PC-3 (cell line): ENCODE measurements around the gene TOMM70. TPM values are rescaled to one million over a fixed set of nuclear protein-coding genes. Genes with fewer than 3 reads are reported as not detected.
A peak's percentile ranks its signal among the peaks of the same experiment; 100 is the strongest.

Experiments used
- ATAC-seq: fragments of 200-7000 bp; cut with Tn5 transposase; 2 replicates; pipeline ENCODE4 v1.9.1; 2020; ENCODE audit warnings: mild to moderate bottlenecking, moderate library complexity
- BruUV-seq: library from RNA; stranded (reverse); fragments of 400-500 nt; replicated peaks from 2 replicates; lab custom pipeline; 2021; lab: Mats Ljungman, UMichigan
- CTCF ChIA-PET: fragments of 300-600 bp; sonication (Branson Sonifier 250); formaldehyde crosslinking; loops from one replicate; lab custom pipeline; 2022; ENCODE audit warnings: antibody characterized with exemption; lab: Charles Lee
- POLR2A ChIA-PET: fragments of 300-600 bp; sonication (Branson Sonifier 250); formaldehyde crosslinking; loops from one replicate; lab custom pipeline; 2022; ENCODE audit warnings: antibody characterized with exemption; ENCODE audit not compliant: unreplicated experiment; lab: Charles Lee
- DNase-seq: peaks from one replicate; pipeline ENCODE4 v3.0.0-alpha.2; 2015
- H2AFZ ChIP-seq: fragments of 300-600 bp; sonication (generic); 2 replicates; pipeline ENCODE4 v1.6.0; 2016; ENCODE audit warnings: antibody characterized with exemption, low read length
- H3F3A ChIP-seq: fragments of 300-600 bp; sonication (generic); one replicate; pipeline ENCODE4 v1.6.0; 2017; ENCODE audit warnings: antibody characterized with exemption, low read length, control low read depth, mild to moderate bottlenecking; ENCODE audit not compliant: unreplicated experiment
- H3K27ac ChIP-seq: fragments of 300-600 bp; sonication (generic); 2 replicates; pipeline ENCODE4 v1.5.1; 2016; ENCODE audit warnings: mild to moderate bottlenecking, low read length
- H3K27me3 ChIP-seq: fragments of 300-600 bp; sonication (generic); 2 replicates; pipeline ENCODE4 v1.6.1; 2016; ENCODE audit warnings: low read length, mixed read lengths
- H3K36me3 ChIP-seq: fragments of 300-600 bp; sonication (generic); 2 replicates; pipeline ENCODE4 v1.6.1; 2016; ENCODE audit warnings: low read depth, mixed run types, low read length, mixed read lengths
- H3K4me1 ChIP-seq: fragments of 300-600 bp; sonication (generic); 2 replicates; pipeline ENCODE4 v1.5.1; 2016; ENCODE audit warnings: low read length; ENCODE audit not compliant: insufficient read depth
- H3K4me2 ChIP-seq: fragments of 300-600 bp; sonication (generic); 2 replicates; pipeline ENCODE4 v1.6.0; 2016; ENCODE audit warnings: low read length
- H3K4me3 ChIP-seq: fragments of 300-600 bp; sonication (generic); 2 replicates; pipeline ENCODE4 v1.5.1; 2016; ENCODE audit warnings: mild to moderate bottlenecking, low read length, mixed read lengths
- H3K79me2 ChIP-seq: fragments of 300-600 bp; sonication (generic); 2 replicates; pipeline ENCODE4 v1.6.1; 2017; ENCODE audit warnings: low read length, mixed read lengths
- H3K9ac ChIP-seq: fragments of 300-600 bp; sonication (generic); 2 replicates; pipeline ENCODE4 v1.6.0; 2016; ENCODE audit warnings: mild to moderate bottlenecking, low read length
- H3K9me2 ChIP-seq: fragments of 300-600 bp; sonication (generic); replicated peaks from 2 replicates; pipeline ENCODE4 v1.6.1; 2016; ENCODE audit warnings: mixed run types, low read length, mixed read lengths
- H3K9me3 ChIP-seq: fragments of 300-600 bp; sonication (generic); 2 replicates; pipeline ENCODE4 v1.6.1; 2016; ENCODE audit warnings: low read length, mixed read lengths
- H4K20me1 ChIP-seq: fragments of 300-600 bp; sonication (generic); 2 replicates; pipeline ENCODE4 v1.6.1; 2016; ENCODE audit warnings: low read length, mixed read lengths
- EZH2 ChIP-seq: fragments of 300-600 bp; sonication (generic); IDR thresholded peaks from one replicate; pipeline ENCODE4 v1.6.1; 2017; ENCODE audit warnings: antibody characterized with exemption, mild to moderate bottlenecking, low read length; ENCODE audit not compliant: unreplicated experiment
- EZH2phosphoT487 ChIP-seq: fragments of 300-600 bp; sonication (generic); IDR thresholded peaks from 2 replicates; pipeline ENCODE4 v1.6.1; 2018; ENCODE audit warnings: mild to moderate bottlenecking, antibody characterized with exemption, low read length, borderline replicate concordance
- intact Hi-C: fragments of 100-400 bp; cut with micrococcal nuclease; formaldehyde crosslinking; loops from 2 replicates; pipeline ENCODE4 v1.9.0; 2023
- total RNA-seq: library from RNA; depleted of rRNA; stranded (reverse); fragments of >200 nt; gene quantifications from 2 replicates; pipeline ENCODE4 v1.2.3, GENCODE V29; 2014
- TF ChIP-seq, protein P1 (sequence below): fragments of 300-600 bp; sonication (generic); conservative IDR thresholded peaks from 2 replicates; pipeline ENCODE4 v1.5.1; 2017; ENCODE audit warnings: antibody characterized with exemption, low read depth, mild to moderate bottlenecking, low read length

The TOMM70 gene
- total RNA-seq, 1 experiment from 2014 or later, result 85.3 TPM

DNA sequence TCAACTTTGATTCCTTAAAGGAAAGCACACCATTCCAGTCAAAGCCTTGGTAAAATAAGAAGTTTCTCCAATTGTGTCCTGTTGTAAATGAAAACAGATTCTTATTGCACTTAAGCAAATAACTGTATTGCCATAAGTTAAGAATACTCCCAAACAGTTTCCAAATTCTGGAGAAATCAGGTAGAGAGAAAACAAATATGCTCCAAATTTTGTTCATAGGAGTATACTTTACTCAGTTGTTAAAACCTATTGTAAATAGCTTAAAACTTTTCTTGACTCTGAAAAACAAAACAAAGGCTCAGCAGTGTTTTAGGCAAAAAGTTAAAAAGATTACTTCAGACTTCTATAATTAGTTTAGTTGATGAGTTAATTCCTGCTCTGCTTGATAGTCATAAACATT is 42.8 kb upstream of the TOMM70 start:
- TF ChIP-seq, protein P1, sequence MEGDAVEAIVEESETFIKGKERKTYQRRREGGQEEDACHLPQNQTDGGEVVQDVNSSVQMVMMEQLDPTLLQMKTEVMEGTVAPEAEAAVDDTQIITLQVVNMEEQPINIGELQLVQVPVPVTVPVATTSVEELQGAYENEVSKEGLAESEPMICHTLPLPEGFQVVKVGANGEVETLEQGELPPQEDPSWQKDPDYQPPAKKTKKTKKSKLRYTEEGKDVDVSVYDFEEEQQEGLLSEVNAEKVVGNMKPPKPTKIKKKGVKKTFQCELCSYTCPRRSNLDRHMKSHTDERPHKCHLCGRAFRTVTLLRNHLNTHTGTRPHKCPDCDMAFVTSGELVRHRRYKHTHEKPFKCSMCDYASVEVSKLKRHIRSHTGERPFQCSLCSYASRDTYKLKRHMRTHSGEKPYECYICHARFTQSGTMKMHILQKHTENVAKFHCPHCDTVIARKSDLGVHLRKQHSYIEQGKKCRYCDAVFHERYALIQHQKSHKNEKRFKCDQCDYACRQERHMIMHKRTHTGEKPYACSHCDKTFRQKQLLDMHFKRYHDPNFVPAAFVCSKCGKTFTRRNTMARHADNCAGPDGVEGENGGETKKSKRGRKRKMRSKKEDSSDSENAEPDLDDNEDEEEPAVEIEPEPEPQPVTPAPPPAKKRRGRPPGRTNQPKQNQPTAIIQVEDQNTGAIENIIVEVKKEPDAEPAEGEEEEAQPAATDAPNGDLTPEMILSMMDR, result no peak
- TF ChIP-seq EZH2phosphoT487 (no peak), EZH2 (no peak)
- CTCF ChIA-PET, result no interaction called here

DNA sequence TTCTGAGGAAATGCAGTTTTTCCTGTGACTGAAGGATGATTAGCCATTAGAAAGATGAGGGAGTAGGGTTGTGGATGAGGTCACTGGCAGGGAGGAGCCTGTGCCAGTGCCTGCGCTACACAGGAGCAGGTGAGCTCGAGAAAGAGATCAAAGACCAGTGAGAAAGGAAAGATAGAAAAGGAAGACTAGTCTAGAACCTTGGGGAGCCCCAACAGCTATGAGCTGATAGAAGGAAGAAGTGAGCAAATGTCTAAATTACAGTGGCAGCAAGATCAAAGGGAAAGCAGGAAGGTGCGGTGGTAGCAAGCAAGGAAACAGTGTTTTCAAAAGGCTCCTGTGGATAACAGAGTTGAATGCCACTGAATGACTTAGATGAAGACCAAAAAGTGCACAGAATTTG is 40.0 kb upstream of the TOMM70 start:
- ATAC-seq (no peak), DNase-seq (no peak)
- Histone ChIP-seq H3K4me3 (no peak overlapping the region), H3K4me1 (peaks cover 47% of the 10 kb centered on the region), H3K36me3 (peaks cover 6% of the 10 kb centered on the region; the same call in 1 of the 2 replicates), H3K79me2 (no peaks in the 10 kb centered on the region), H3K4me2 (no peak overlapping the region), H3K9ac (no peak overlapping the region), H3K9me3 (no peaks in the 10 kb centered on the region), H2AFZ (no peak overlapping the region), H3F3A (peaks cover 7% of the 10 kb centered on the region), H3K27ac (no peak overlapping the region), H3K27me3 (no peaks in the 10 kb centered on the region), H4K20me1 (no peaks in the 10 kb centered on the region), H3K9me2 (no peaks in the 10 kb centered on the region)
- CTCF ChIA-PET, result no interaction called here
- intact Hi-C loops, result no loop called here
- BruUV-seq, result no TSS peak
- POLR2A ChIA-PET, result interaction anchor here (0.6 kb wide), 1 partner anchor 52 kb away, joined by 9 read pairs; no protein-coding TSS in a partner anchor
- TF ChIP-seq EZH2, result no peak
- TF ChIP-seq EZH2phosphoT487, result no peak
- TF ChIP-seq, protein P1, result no peak

More for the DNA sequence above, 42.8 kb upstream of the TOMM70 start:
- H3K36me3 ChIP-seq, result peaks cover 4% of the 10 kb centered on the region; the same call in 1 of the 2 replicates
- peaks cover 28% of the 10 kb centered on the region for H3K4me1 ChIP-seq
- H2AFZ ChIP-seq, result no peak overlapping the region
- POLR2A ChIA-PET, result no interaction called here
- ATAC-seq (no peak), DNase-seq (no peak)
- H3K27ac ChIP-seq, result no peak overlapping the region
- no peak overlapping the region for H3K4me2 ChIP-seq
- H3K9me2 ChIP-seq, result no peaks in the 10 kb centered on the region
- H3K4me3 ChIP-seq, result no peak overlapping the region
- BruUV-seq, result no TSS peak
- intact Hi-C loops, result no loop called here
- H4K20me1 ChIP-seq, result no peaks in the 10 kb centered on the region
- no peaks in the 10 kb centered on the region for H3K27me3 ChIP-seq
- H3F3A ChIP-seq, result no peaks in the 10 kb centered on the region
- H3K79me2 ChIP-seq, result no peaks in the 10 kb centered on the region
- H3K9me3 ChIP-seq, result 0 out of 2 replicates have a peak, but pooled peaks cover 8% of the 10 kb centered on the region
- H3K9ac ChIP-seq, result no peak overlapping the region

DNA sequence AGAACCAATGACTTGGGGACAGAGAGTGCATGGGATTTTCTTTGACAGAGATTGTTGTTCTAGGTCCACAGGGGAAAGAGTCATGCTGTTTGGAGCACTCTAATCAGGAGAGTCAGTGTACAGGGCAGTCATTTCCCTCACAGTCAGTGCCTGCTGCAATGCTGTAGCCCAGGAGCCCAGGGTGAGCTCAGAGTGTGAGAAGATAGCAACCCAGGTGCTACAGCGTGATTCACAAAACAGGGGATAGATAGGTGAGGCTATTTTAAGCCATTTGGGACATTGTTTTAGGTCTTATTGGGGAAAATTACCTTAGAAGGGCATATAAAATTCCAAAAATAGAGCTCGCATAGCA is 37.7 kb upstream of the TOMM70 start:
- peak overlapping the region; percentile 96 for H3K27ac ChIP-seq
- intact Hi-C loops, result loop anchor here (2.0 kb wide), 1 partner anchor 36 kb away; no protein-coding TSS in a partner anchor
- no peaks in the 10 kb centered on the region for H3K79me2 ChIP-seq
- ATAC-seq (peak; percentile 73), DNase-seq (no peak)
- H3K9me3 ChIP-seq, result no peaks in the 10 kb centered on the region
- BruUV-seq, result no TSS peak
- no peaks in the 10 kb centered on the region for H3K27me3 ChIP-seq
- H4K20me1 ChIP-seq, result no peaks in the 10 kb centered on the region
- H3K36me3 ChIP-seq, result peaks cover 6% of the 10 kb centered on the region; the same call in 1 of the 2 replicates
- ChIA-PET CTCF (interaction anchor here (0.5 kb wide), 1 partner anchor 65 kb away, joined by 7 read pairs; no protein-coding TSS in a partner anchor), POLR2A (interaction anchor here (0.5 to 0.6 kb wide), 3 partner anchors 37 to 1353 kb away, joined by 4 to 13 read pairs (median 5); partner anchors contain the start of genes LNP1 and TOMM70)
- peak overlapping the region; percentile 6 for H2AFZ ChIP-seq
- peaks cover 7% of the 10 kb centered on the region for H3F3A ChIP-seq
- H3K9me2 ChIP-seq, result no peaks in the 10 kb centered on the region
- peaks cover 47% of the 10 kb centered on the region for H3K4me1 ChIP-seq
- peak overlapping the region; percentile 74 for H3K4me2 ChIP-seq
- TF ChIP-seq EZH2 (no peak), EZH2phosphoT487 (no peak)
- TF ChIP-seq, protein P1, result no peak
- H3K9ac ChIP-seq, result peak overlapping the region; percentile 81
- H3K4me3 ChIP-seq, result peak overlapping the region; percentile 22
